G401.6 (cell line): ENCODE results near the gene LRRC57.
A peak's percentile ranks its signal among the peaks of the same experiment; 100 is the strongest.

Source experiments
- FAIRE-seq: peaks from 2 replicates; lab custom pipeline; 2012; peaks lifted over from hg19 to GRCh38; lab: Jason Lieb, UNC

Gene LRRC57

DNA sequence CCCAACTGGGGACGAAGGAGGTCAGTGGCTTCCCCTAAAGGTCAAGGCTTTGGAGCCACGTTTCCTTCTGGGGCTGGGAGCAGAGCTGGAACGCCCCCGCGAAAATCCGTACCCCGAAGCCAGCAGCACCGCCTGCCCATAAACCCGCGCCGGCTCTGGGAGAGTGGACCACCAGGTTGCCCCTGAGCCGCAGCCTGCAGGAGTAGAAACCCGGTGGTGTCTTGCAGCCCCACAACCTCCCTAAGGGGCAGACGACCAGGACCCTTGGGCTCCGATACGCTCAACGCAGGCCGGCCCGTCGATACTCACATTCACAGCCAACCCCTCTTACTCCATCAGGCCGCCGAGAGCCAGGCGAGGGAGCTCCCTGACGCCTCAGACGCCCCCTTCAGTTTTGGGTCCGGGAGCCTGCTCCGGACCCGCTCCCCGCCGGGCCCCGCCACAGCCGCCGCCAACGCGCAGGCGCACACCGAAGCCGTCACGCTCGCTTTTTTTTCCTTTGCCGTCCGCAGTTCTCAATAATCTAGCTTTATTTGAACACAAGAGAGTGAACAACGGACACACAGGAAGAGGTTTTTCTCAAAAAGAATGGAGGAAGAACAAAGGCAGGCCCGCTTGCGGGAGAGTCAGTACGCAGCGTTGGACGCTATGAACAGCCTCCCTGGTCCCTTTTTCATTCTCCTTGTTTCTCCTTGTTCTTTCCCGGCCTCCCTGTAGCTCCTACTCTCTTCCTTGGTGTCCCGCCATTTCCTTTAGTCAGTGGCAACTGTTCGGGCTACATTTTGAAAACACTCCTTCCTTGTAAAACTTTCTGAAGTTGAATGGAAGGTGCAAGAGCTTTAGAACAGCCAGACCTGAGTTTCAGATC is 57.7 kb downstream of the LRRC57 start, which contains the start of gene ZNF106:
ZNF106 (minus strand) TSS at position 471 of the 868 bp plus-strand sequence. CDS start 18,852 bp downstream, outside the sequence.
- FAIRE-seq = peak; percentile 50

DNA sequence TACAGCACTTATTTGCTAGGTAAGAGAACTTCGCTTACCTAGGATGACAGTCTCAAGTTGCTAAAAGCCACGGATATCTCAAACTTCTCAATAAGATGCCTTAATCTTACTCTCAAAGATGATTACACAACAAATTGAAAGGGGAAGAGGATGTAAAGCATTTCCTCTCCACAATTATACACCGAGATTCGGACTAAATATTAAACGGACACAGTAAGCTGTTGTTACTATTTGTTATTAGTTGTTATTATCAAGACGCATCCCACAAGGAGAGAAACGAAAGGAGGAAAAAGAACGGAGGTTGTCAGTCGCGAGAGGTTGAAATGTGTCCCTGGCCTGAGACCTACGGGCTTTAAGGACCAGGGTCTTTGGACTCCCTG is 58.3 kb downstream of the LRRC57 start:
- no peak for FAIRE-seq
